ENCODE data around the gene MRPL1. TPM values are rescaled to one million over a fixed set of nuclear protein-coding genes. Genes with fewer than 3 reads are reported as not detected.

Gene MRPL1
- total and polyA plus RNA-seq, 2 of the 13 experiments (the other 11 are each of a cell fraction or from before 2014, with no cell fraction given): 23.3 to 61.5 TPM

DNA sequence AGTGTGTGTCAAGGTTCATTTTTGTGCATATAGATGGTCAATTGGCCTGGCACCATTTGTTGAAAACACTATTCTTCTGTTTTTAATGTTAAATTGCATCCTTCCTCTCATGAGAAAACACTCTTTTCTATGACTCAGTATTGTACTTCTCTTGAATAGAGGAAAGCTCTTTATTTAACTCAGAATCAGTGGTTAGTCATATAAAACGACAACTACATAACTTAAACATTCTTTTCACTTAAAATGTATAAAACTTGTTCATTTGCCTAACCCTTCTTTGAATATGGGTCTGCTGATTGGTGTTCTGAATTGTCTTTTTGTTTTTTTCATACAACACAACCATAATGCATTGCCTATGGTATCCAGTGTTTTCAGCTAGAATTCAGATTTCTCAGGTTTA lies 17.2 kb upstream of the MRPL1 start (continued):
- TF ChIP-seq HCFC1 (IDR thresholded peaks at IDR 0.05; ENCODE audit: low read depth, low read length): no peak

- intact Hi-C loops (cut with micrococcal nuclease; ENCODE audit: unreplicated experiment): no loop called here
- no peak for FAIRE-seq
- Histone ChIP-seq H3K4me2 (ENCODE audit: low read depth, low read length) (no peak overlapping the region), H3K27me3 (ENCODE audit: control insufficient read depth in 1 of 2, insufficient read depth in 2 of 2, low read length in 2 of 2) (peaks cover 0 to 2% of the 10 kb centered on the region in 2 experiments; a peak in 1 of 5 replicates), H3K36me3 (replicated peaks in 1 of 2; ENCODE audit: control insufficient read depth in 1 of 2, insufficient read depth in 2 of 2, low read length in 2 of 2) (no peaks in the 10 kb centered on the region), H3K4me1 (ENCODE audit: insufficient read depth, low read length) (no peaks in the 10 kb centered on the region), H2AFZ (ENCODE audit: low read length) (no peak overlapping the region), H3K79me2 (ENCODE audit: insufficient read depth, low read length) (no peaks in the 10 kb centered on the region), H3K4me3 (replicated peaks in 1 of 3; ENCODE audit: insufficient read depth in 1 of 3, low read depth in 2 of 3, low read length in 3 of 3) (no peak overlapping the region), H3K27ac (ENCODE audit: extremely low read length, insufficient read depth, low read length) (no peak overlapping the region), H3K9ac (ENCODE audit: insufficient read depth, low read depth, low read length) (no peak overlapping the region), H4K20me1 (ENCODE audit: insufficient read depth, low read length) (no peaks in the 10 kb centered on the region), H3K9me3 (ENCODE audit: low read length) (no peaks in the 10 kb centered on the region)
- BruUV-seq (replicated peaks): no TSS peak
- no peak for ATAC-seq
- CTCF ChIA-PET (ENCODE audit: low intra/inter-chr PET ratio, low total read pairs): no interaction called here
- no peak for DNase-seq (ENCODE audit: low spot score)
- in situ Hi-C loops (cut with HindIII; ENCODE audit: extremely low pct_ligation_motif_present, low pct_unique_long_range_greater_than_20kb): no loop called here
- TF ChIP-seq MAF1 (CRISPR knock-in tag; IDR thresholded peaks at IDR 0.05; ENCODE audit: borderline replicate concordance) (no peak), CERS6 (CRISPR knock-in tag; IDR thresholded peaks at IDR 0.05) (no peak), ZSCAN30 (CRISPR knock-in tag; IDR thresholded peaks at IDR 0.05) (no peak), ZNF674 (CRISPR knock-in tag; IDR thresholded peaks at IDR 0.05; ENCODE audit: low read depth) (no peak), ZNF672 (CRISPR knock-in tag; IDR thresholded peaks at IDR 0.05) (no peak), CBX2 (IDR thresholded peaks at IDR 0.05; ENCODE audit: low read depth, low read length) (no peak), CBX2 (CRISPR knock-in tag; IDR thresholded peaks at IDR 0.05; ENCODE audit: low read depth) (no peak), ZNF724P (CRISPR knock-in tag; IDR thresholded peaks at IDR 0.05; ENCODE audit: borderline replicate concordance) (no peak), BATF2 (CRISPR knock-in tag; IDR thresholded peaks at IDR 0.05) (no peak), ZNF136 (CRISPR knock-in tag; IDR thresholded peaks at IDR 0.05; ENCODE audit: low read depth) (no peak)
- TF ChIP-seq, protein P1, sequence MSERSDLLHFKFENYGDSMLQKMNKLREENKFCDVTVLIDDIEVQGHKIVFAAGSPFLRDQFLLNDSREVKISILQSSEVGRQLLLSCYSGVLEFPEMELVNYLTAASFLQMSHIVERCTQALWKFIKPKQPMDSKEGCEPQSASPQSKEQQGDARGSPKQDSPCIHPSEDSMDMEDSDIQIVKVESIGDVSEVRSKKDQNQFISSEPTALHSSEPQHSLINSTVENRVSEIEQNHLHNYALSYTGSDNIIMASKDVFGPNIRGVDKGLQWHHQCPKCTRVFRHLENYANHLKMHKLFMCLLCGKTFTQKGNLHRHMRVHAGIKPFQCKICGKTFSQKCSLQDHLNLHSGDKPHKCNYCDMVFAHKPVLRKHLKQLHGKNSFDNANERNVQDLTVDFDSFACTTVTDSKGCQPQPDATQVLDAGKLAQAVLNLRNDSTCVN (CRISPR knock-in tag; IDR thresholded peaks at IDR 0.05; ENCODE audit: borderline replicate concordance): no peak
- 18% methylated on average over 3 of the region's 3 CpGs for WGBS (ENCODE audit: low lambda C conversion rate)
- POLR2A ChIA-PET: interaction anchor here (0.7 kb wide), 1 partner anchor 16 kb away, joined by 3 read pairs; no protein-coding TSS in a partner anchor
Measured at GRCh38 chr4:77845929-77846328, 16.7 kb upstream of the MRPL1 start.
